GM12878 (cell line): ENCODE data around the gene NAV1. TPM values are rescaled to one million over a fixed set of nuclear protein-coding genes. Genes with fewer than 3 reads are reported as not detected.

Experiments
- ATF2 ChIP-seq: IDR thresholded peaks from 2 replicates; pipeline ENCODE4 v1.6.1; 2012; ENCODE audit warnings: low read length, inconsistent platforms
- BACH1 ChIP-seq: fragments of 450-650 bp; IDR thresholded peaks from 2 replicates; pipeline ENCODE4 v1.6.1; 2017; ENCODE audit warnings: mild to moderate bottlenecking, borderline replicate concordance
- CBX5 ChIP-seq: sonication (generic); IDR thresholded peaks from 2 replicates; pipeline ENCODE4 v1.6.1; 2016; ENCODE audit warnings: low read depth, moderate library complexity, mild to moderate bottlenecking, inconsistent platforms
- CHD1 ChIP-seq: IDR thresholded peaks from 2 replicates; pipeline ENCODE4 v1.6.1; 2012; ENCODE audit warnings: low read depth, low read length, improper control_type of control experiment
- E2F4 ChIP-seq: IDR thresholded peaks from 2 replicates; pipeline ENCODE4 v1.6.1; 2012; ENCODE audit warnings: low read depth, low read length, improper control_type of control experiment
- ELK1 ChIP-seq: IDR thresholded peaks from 2 replicates; pipeline ENCODE4 v1.6.1; 2012; ENCODE audit warnings: low read depth, low read length, improper control_type of control experiment
- HDGF ChIP-seq: fragments of 450-650 bp; IDR thresholded peaks from 2 replicates; pipeline ENCODE4 v1.6.1; 2016; ENCODE audit warnings: antibody characterized with exemption
- IRF4 ChIP-seq: IDR thresholded peaks from 2 replicates; pipeline ENCODE4 v1.6.1; 2011; ENCODE audit warnings: low read depth, low read length
- JUNB ChIP-seq: IDR thresholded peaks from 2 replicates; pipeline ENCODE4 v1.6.1; 2016; ENCODE audit warnings: antibody characterized with exemption, mild to moderate bottlenecking
- MEF2A ChIP-seq: IDR thresholded peaks from 2 replicates; pipeline ENCODE4 v1.6.1; 2011; ENCODE audit warnings: low read depth, mild to moderate bottlenecking, low read length, moderate library complexity; ENCODE audit not compliant: insufficient read depth
- MXI1 ChIP-seq: fragments of 150-350 bp; IDR thresholded peaks from 2 replicates; pipeline ENCODE4 v1.6.1; 2011; ENCODE audit warnings: low read depth, mild to moderate bottlenecking, inconsistent platforms, low read length, improper control_type of control experiment
- POLR2A ChIP-seq: IDR thresholded peaks from 2 replicates; pipeline ENCODE4 v1.6.1; 2011; ENCODE audit warnings: low read depth, mild to moderate bottlenecking, low read length
- POLR2AphosphoS5 ChIP-seq: IDR thresholded peaks from 2 replicates; pipeline ENCODE4 v1.6.1; 2011; ENCODE audit warnings: mild to moderate bottlenecking, low read length, inconsistent platforms
- POU2F2 ChIP-seq: IDR thresholded peaks from 3 replicates; pipeline ENCODE4 v1.6.1; 2011; ENCODE audit warnings: low read depth, mild to moderate bottlenecking, low read length, borderline replicate concordance
- REST ChIP-seq: IDR thresholded peaks from 2 replicates; pipeline ENCODE4 v1.6.1; 2012; ENCODE audit warnings: mild to moderate bottlenecking, low read depth, low read length
- SMC3 ChIP-seq: IDR thresholded peaks from 2 replicates; pipeline ENCODE4 v1.6.1; 2011; ENCODE audit warnings: low read length, improper control_type of control experiment, borderline replicate concordance
- STAT1 ChIP-seq: fragments of 450-650 bp; conservative IDR thresholded peaks from 2 replicates; pipeline ENCODE4 v1.6.1; 2014; ENCODE audit warnings: antibody characterized with exemption, mild to moderate bottlenecking
- STAT3 ChIP-seq: IDR thresholded peaks from 2 replicates; pipeline ENCODE4 v1.6.1; 2011; ENCODE audit warnings: low read depth, low read length, improper control_type of control experiment
- TAF1 ChIP-seq: IDR thresholded peaks from 2 replicates; pipeline ENCODE4 v1.6.1; 2011; ENCODE audit warnings: mild to moderate bottlenecking, low read depth, low read length, borderline replicate concordance
- TBL1XR1 ChIP-seq: IDR thresholded peaks from 2 replicates; pipeline ENCODE4 v1.6.1; 2012; ENCODE audit warnings: low read depth, low read length, improper control_type of control experiment
- ZBED1 ChIP-seq: IDR thresholded peaks from 2 replicates; pipeline ENCODE4 v1.6.1; 2016; ENCODE audit warnings: borderline replicate concordance
- ZNF274 ChIP-seq: IDR thresholded peaks from one replicate; pipeline ENCODE4 v1.8.0; 2011; ENCODE audit not compliant: insufficient read length, insufficient read depth
- ZSCAN29 ChIP-seq: fragments of 450-650 bp; IDR thresholded peaks from 2 replicates; pipeline ENCODE4 v1.6.1; 2017; ENCODE audit warnings: mild to moderate bottlenecking, moderate library complexity
- polyA plus RNA-seq, 11 experiments: library from polyadenylated mRNA; depleted of rRNA in 4 of 11; unstranded in 6 of 11; stranded (reverse) in 5 of 11; fragments of >200 nt; fragmentation: Nextera tagmentation in 4 of 11; fragmentation: Illumina TruSeq in 1 of 11; extraction: Ambion mirVana in 4 of 11; extraction: Trizol in 1 of 11; gene quantifications; 1 replicate in 1 of 11; 2 replicates in 10 of 11; pipeline versions ENCODE4 v1.2.1 to v1.2.3, GENCODE V29; 2011 to 2016; ENCODE audit warnings: inconsistent platforms in 2 of 11, missing spikeins in 2 of 11, low read depth in 1 of 11
- total RNA-seq, 4 experiments: library from RNA; depleted of rRNA in 3 of 4; stranded (reverse); fragments of >200 nt in 3 of 4; fragmentation: Illumina TruSeq in 1 of 4; extraction: Trizol in 1 of 4; gene quantifications; 2 replicates each; pipeline versions ENCODE4 v1.2.1 to v1.2.3, GENCODE V29; 2013 to 2021

NAV1 gene
- total and polyA plus RNA-seq, 10 of the 15 experiments (the other 5 are each of a cell fraction or from before 2014, with no cell fraction given) = 0.04 to 1.3 (median 0.36) TPM

GRCh38 chr1:201506557-201507359, 32.2 kb upstream of the NAV1 start, which contains the start of gene CSRP1 (continued):
- TF ChIP-seq ZBED1 = no peak
- TF ChIP-seq SMC3 = no peak
- TF ChIP-seq ELK1 = no peak
- TF ChIP-seq ATF2 = no peak
- no peak for TF ChIP-seq STAT3
- no peak for TF ChIP-seq CHD1
- peak; percentile 11; the same call in 1 of the 2 replicates for TF ChIP-seq ZSCAN29
- TF ChIP-seq POLR2AphosphoS5 = peak; percentile 87; the same call in 1 of the 2 replicates
- no peak for TF ChIP-seq HDGF
- no peak for TF ChIP-seq JUNB
- TF ChIP-seq POU2F2 = 0 out of 3 replicates have a peak, but pooled peaks have one; percentile 8
- TF ChIP-seq IRF4 = no peak
- TF ChIP-seq BACH1 = peak; percentile 87
- no peak for TF ChIP-seq ZNF274
- no peak for TF ChIP-seq TAF1
- TF ChIP-seq MEF2A = no peak
- peak; percentile 96 for TF ChIP-seq POLR2A
- no peak for TF ChIP-seq STAT1
- no peak for TF ChIP-seq REST
- TF ChIP-seq TBL1XR1 = no peak
- TF ChIP-seq CBX5 = no peak
- peak; percentile 79 for TF ChIP-seq MXI1
- 0 out of 2 replicates have a peak, but pooled peaks have one; percentile 47 for TF ChIP-seq E2F4
